ENCODE measurements around the gene HAAO.

DNA sequence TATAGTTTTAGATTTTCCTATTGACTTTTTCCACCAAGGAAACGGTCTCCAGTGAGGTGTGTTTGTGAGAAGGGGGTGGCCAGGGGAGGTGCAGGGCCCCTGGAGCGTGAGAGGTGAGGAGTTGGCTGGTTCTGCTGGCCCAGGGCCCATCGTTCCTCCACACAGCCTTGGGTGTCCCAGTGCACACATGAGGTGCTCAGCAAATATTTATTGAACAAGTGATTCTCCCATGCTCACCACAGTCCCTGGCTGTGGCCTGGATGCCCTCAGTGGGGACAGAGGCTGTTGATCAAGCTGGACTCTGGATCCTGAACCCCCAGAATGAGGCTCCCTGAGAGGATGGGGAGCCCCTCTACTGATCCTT, 5.0 kb downstream of the HAAO start:
- TF ChIP-seq POLR2A (IDR thresholded peaks at IDR 0.05) (no peak), EP300 (IDR thresholded peaks at IDR 0.05) (no peak)
- TF ChIP-seq, protein P1, sequence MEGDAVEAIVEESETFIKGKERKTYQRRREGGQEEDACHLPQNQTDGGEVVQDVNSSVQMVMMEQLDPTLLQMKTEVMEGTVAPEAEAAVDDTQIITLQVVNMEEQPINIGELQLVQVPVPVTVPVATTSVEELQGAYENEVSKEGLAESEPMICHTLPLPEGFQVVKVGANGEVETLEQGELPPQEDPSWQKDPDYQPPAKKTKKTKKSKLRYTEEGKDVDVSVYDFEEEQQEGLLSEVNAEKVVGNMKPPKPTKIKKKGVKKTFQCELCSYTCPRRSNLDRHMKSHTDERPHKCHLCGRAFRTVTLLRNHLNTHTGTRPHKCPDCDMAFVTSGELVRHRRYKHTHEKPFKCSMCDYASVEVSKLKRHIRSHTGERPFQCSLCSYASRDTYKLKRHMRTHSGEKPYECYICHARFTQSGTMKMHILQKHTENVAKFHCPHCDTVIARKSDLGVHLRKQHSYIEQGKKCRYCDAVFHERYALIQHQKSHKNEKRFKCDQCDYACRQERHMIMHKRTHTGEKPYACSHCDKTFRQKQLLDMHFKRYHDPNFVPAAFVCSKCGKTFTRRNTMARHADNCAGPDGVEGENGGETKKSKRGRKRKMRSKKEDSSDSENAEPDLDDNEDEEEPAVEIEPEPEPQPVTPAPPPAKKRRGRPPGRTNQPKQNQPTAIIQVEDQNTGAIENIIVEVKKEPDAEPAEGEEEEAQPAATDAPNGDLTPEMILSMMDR (IDR thresholded peaks at IDR 0.05): no peak

Data from ovary (tissue), 3 donors.